Parathyroid adenoma (tissue), 2 donors: ENCODE measurements around the gene TRNP1.
"Not testable (repeated sequence)": the region's sequence is repeated elsewhere in the genome, so short reads cannot be mapped to it uniquely, and the experiment has no call there.

Experiments
- H2AFZ ChIP-seq: fragments of 300-600 bp; sonication (generic); one replicate; pipeline ENCODE4 v1.7.0; 2017; ENCODE audit warnings: antibody characterized with exemption, mild to moderate bottlenecking
- H3K27ac ChIP-seq: fragments of 300-600 bp; sonication (generic); one replicate; pipeline ENCODE4 v1.7.0; 2017
- H3K27me3 ChIP-seq: fragments of 300-600 bp; sonication (generic); one replicate; pipeline ENCODE4 v1.7.0; 2017; ENCODE audit warnings: low read length; ENCODE audit not compliant: control insufficient read depth, insufficient read depth
- H3K36me3 ChIP-seq: fragments of 300-600 bp; sonication (generic); one replicate; pipeline ENCODE4 v1.7.0; 2017; ENCODE audit warnings: low read length; ENCODE audit not compliant: control insufficient read depth, insufficient read depth
- H3K4me1 ChIP-seq: fragments of 300-600 bp; sonication (generic); one replicate; pipeline ENCODE4 v1.7.0; 2017; ENCODE audit warnings: control low read depth
- H3K4me2 ChIP-seq: fragments of 300-600 bp; sonication (generic); one replicate; pipeline ENCODE4 v1.7.0; 2017; ENCODE audit warnings: low read length
- H3K4me3 ChIP-seq: fragments of 300-600 bp; sonication (generic); one replicate; pipeline ENCODE4 v1.7.0; 2017; ENCODE audit warnings: low read depth, low read length
- H3K79me2 ChIP-seq: fragments of 300-600 bp; sonication (generic); one replicate; pipeline ENCODE4 v1.7.0; 2017; ENCODE audit warnings: control low read depth
- H3K9ac ChIP-seq: fragments of 300-600 bp; sonication (generic); one replicate; pipeline ENCODE4 v1.7.0; 2017; ENCODE audit warnings: mild to moderate bottlenecking
- H3K9me3 ChIP-seq: fragments of 300-600 bp; sonication (generic); one replicate; pipeline ENCODE4 v1.7.0; 2017; ENCODE audit warnings: low read length; ENCODE audit not compliant: control insufficient read depth
- CTCF ChIP-seq: fragments of 300-600 bp; sonication (generic); IDR thresholded peaks from one replicate; pipeline ENCODE4 v1.7.0; 2017; ENCODE audit warnings: antibody characterized with exemption, mild to moderate bottlenecking
- donor health status: primary hyperparathyroidism.

The TRNP1 gene

GRCh38 chr1:26993237-26994019 is at the start of gene TRNP1:
Gene TRNP1, plus strand, starts transcription at chr1:26993692. Its CDS starts 95 bp downstream, at chr1:26993787.
- Histone ChIP-seq H3K9ac (no peak within 1 kb of the TSS), H2AFZ (peak within 1 kb of the TSS; percentile 62), H3K4me3 (peak within 1 kb of the TSS; percentile 76), H3K4me2 (peak within 1 kb of the TSS; percentile 91), H3K36me3 (no peaks in the 10 kb centered on the region), H3K79me2 (no peaks in the 10 kb centered on the region), H3K27me3 (no peaks in the 10 kb centered on the region), H3K9me3 (no peaks in the 10 kb centered on the region), H3K4me1 (no peaks in the 10 kb centered on the region), H3K27ac (peak within 1 kb of the TSS; percentile 49)
- TF ChIP-seq CTCF = no peak

- Histone ChIP-seq H3K4me2 (no peak overlapping the region), H3K4me3 (no peak overlapping the region), H3K4me1 (no peaks in the 10 kb centered on the region), H3K27me3 (no peaks in the 10 kb centered on the region), H3K79me2 (no peaks in the 10 kb centered on the region), H3K9me3 (no peaks in the 10 kb centered on the region), H3K36me3 (no peaks in the 10 kb centered on the region), H3K9ac (no peak overlapping the region), H2AFZ (no peak overlapping the region), H3K27ac (no peak overlapping the region)
- no peak for TF ChIP-seq CTCF
Observed at GRCh38 chr1:26945138-26945537, 48.4 kb upstream of the TRNP1 start.

- H3K4me3 ChIP-seq = no peak overlapping the region
- H3K9me3 ChIP-seq = no peaks in the 10 kb centered on the region
- no peaks in the 10 kb centered on the region for H3K27me3 ChIP-seq
- H3K36me3 ChIP-seq = no peaks in the 10 kb centered on the region
- H3K9ac ChIP-seq = no peak overlapping the region
- H3K4me2 ChIP-seq = no peak overlapping the region
- no peak overlapping the region for H2AFZ ChIP-seq
- TF ChIP-seq CTCF = no peak
- no peak overlapping the region for H3K27ac ChIP-seq
- no peaks in the 10 kb centered on the region for H3K4me1 ChIP-seq
- no peaks in the 10 kb centered on the region for H3K79me2 ChIP-seq
Observed at GRCh38 chr1:26945728-26946127, 47.8 kb upstream of the TRNP1 start.

- Histone ChIP-seq H3K9me3 (no peaks in the 10 kb centered on the region), H3K36me3 (no peaks in the 10 kb centered on the region), H3K9ac (no peak overlapping the region), H3K4me2 (no peak overlapping the region), H3K27ac (no peak overlapping the region), H3K27me3 (no peaks in the 10 kb centered on the region), H2AFZ (no peak overlapping the region), H3K79me2 (peaks cover under 1% of the 10 kb centered on the region), H3K4me3 (no peak overlapping the region), H3K4me1 (no peaks in the 10 kb centered on the region)
- no peak for TF ChIP-seq CTCF
Observed at GRCh38 chr1:26946270-26946669, 47.2 kb upstream of the TRNP1 start.

GRCh38 chr1:26948725-26949057 is 44.8 kb upstream of the TRNP1 start:
- not testable (repeated sequence) for H3K9ac ChIP-seq, H3K9me3 ChIP-seq, H3K27ac ChIP-seq, H3K27me3 ChIP-seq, H2AFZ ChIP-seq, H3K4me2 ChIP-seq, H3K36me3 ChIP-seq, H3K4me1 ChIP-seq, H3K4me3 ChIP-seq, H3K79me2 ChIP-seq
